Thyroid gland (tissue), 4 donors: Measurements from ENCODE around the gene RGS9BP.

Experiments used
- CTCF ChIP-seq, 6 experiments: fragments of 200-600 bp in 3 of 6; fragments of 450-650 bp in 3 of 6; sonication (generic) in 3 of 6; IDR thresholded peaks; one replicate each; pipeline ENCODE4 v1.5.1; 2016 to 2019; ENCODE audit warnings: antibody characterized with exemption in 6 of 6, mild to moderate bottlenecking in 2 of 6, inconsistent platforms in 1 of 6, moderate library complexity in 1 of 6
- POLR2A ChIP-seq, 2 donors: fragments of 450-650 bp; IDR thresholded peaks; one replicate each; pipeline ENCODE4 v1.6.1; 2017; ENCODE audit warnings: antibody characterized with exemption in 2 of 2, mild to moderate bottlenecking in 2 of 2, moderate library complexity in 1 of 2

- TF ChIP-seq CTCF (IDR thresholded peaks at IDR 0.05) (no peak), POLR2A (IDR thresholded peaks at IDR 0.05) (no peak)
These were observed 38.2 kb upstream of the RGS9BP start for GRCh38 chr19:32637480-32637879.
